IMR-90 (cell line): ENCODE measurements around the gene SLC22A4. TPM values are rescaled to one million over a fixed set of nuclear protein-coding genes. Genes with fewer than 3 reads are reported as not detected.

Source experiments
- ATAC-seq: fragments of 200-7000 bp; cut with Tn5 transposase; 2 replicates; pipeline ENCODE4 v1.9.1; 2020; ENCODE audit warnings: low read depth, mild to moderate bottlenecking, moderate library complexity
- BruUV-seq: library from RNA; stranded (reverse); fragments of 400-500 nt; replicated peaks from 2 replicates; lab custom pipeline; 2021; lab: Mats Ljungman, UMichigan
- CTCF ChIA-PET: fragments of 300-600 bp; formaldehyde crosslinking; extraction: SDS; loops from one replicate; lab custom pipeline; 2021; ENCODE audit warnings: antibody characterized with exemption; lab: Yijun Ruan, JAX
- POLR2A ChIA-PET: fragments of 300-600 bp; sonication (Branson Sonifier 250); formaldehyde crosslinking; loops from one replicate; lab custom pipeline; 2022; ENCODE audit warnings: antibody characterized with exemption; ENCODE audit not compliant: unreplicated experiment; lab: Charles Lee
- DNase-seq: peaks from one replicate; pipeline ENCODE4 v3.0.0; 2013
- H2AFZ ChIP-seq: replicated peaks from 2 replicates; pipeline ENCODE3; 2013; ENCODE audit warnings: low read length, mild to moderate bottlenecking; ENCODE audit not compliant: poor library complexity
- H2AK5ac ChIP-seq: 2 replicates; pipeline ENCODE4 v1.6.1; 2013; ENCODE audit warnings: low read depth, low read length, inconsistent platforms
- H2AK9ac ChIP-seq: replicated peaks from 2 replicates; pipeline ENCODE3; 2013; ENCODE audit warnings: mild to moderate bottlenecking, low read depth, low read length, moderate library complexity; ENCODE audit not compliant: poor library complexity
- H2BK120ac ChIP-seq: 2 replicates; pipeline ENCODE4 v1.6.1; 2013; ENCODE audit warnings: low read depth, low read length, inconsistent platforms
- H2BK15ac ChIP-seq: 3 replicates; pipeline ENCODE4 v1.6.1; 2013; ENCODE audit warnings: low read depth, low read length, inconsistent platforms
- H2BK20ac ChIP-seq: 2 replicates; pipeline ENCODE4 v1.6.1; 2013; ENCODE audit warnings: low read depth, mild to moderate bottlenecking, inconsistent platforms, low read length, moderate library complexity
- H2BK5ac ChIP-seq: 2 replicates; pipeline ENCODE4 v1.6.1; 2013; ENCODE audit warnings: mild to moderate bottlenecking, low read depth, low read length, inconsistent platforms; ENCODE audit not compliant: poor library complexity, severe bottlenecking
- H3K14ac ChIP-seq: replicated peaks from 2 replicates; pipeline ENCODE4 v1.6.1; 2013; ENCODE audit warnings: low read depth, low read length, inconsistent platforms
- H3K18ac ChIP-seq: 2 replicates; pipeline ENCODE4 v1.6.1; 2013; ENCODE audit warnings: low read depth, low read length, control low read depth
- H3K23ac ChIP-seq: 2 replicates; pipeline ENCODE4 v1.6.1; 2013; ENCODE audit warnings: low read depth, low read length, inconsistent platforms
- H3K27ac ChIP-seq: 2 replicates; pipeline ENCODE4 v1.5.1; 2013; ENCODE audit warnings: mild to moderate bottlenecking, control low read depth, low read length; ENCODE audit not compliant: insufficient read depth
- H3K27me3 ChIP-seq: 2 replicates; pipeline ENCODE4 v1.6.1; 2013; ENCODE audit warnings: low read length; ENCODE audit not compliant: control insufficient read depth, insufficient read depth
- H3K36me3 ChIP-seq: 2 replicates; pipeline ENCODE4 v1.6.1; 2013; ENCODE audit warnings: low read length, mixed read lengths; ENCODE audit not compliant: control insufficient read depth, insufficient read depth
- H3K4ac ChIP-seq: 2 replicates; pipeline ENCODE4 v1.6.1; 2013; ENCODE audit warnings: low read depth, low read length, inconsistent platforms
- H3K4me1 ChIP-seq: 2 replicates; pipeline ENCODE4 v1.6.1; 2013; ENCODE audit warnings: low read length, mixed read lengths; ENCODE audit not compliant: control insufficient read depth, insufficient read depth
- H3K4me2 ChIP-seq: 2 replicates; pipeline ENCODE4 v1.6.1; 2013; ENCODE audit warnings: low read depth, mild to moderate bottlenecking, control low read depth, low read length, moderate library complexity
- H3K4me3 ChIP-seq: 2 replicates; pipeline ENCODE4 v1.5.1; 2013; ENCODE audit warnings: low read depth, mild to moderate bottlenecking, control low read depth, low read length, moderate library complexity; ENCODE audit not compliant: insufficient read depth
- H3K56ac ChIP-seq: 2 replicates; pipeline ENCODE4 v1.6.1; 2013; ENCODE audit warnings: low read length, inconsistent platforms; ENCODE audit not compliant: insufficient read depth; ENCODE audit errors: extremely low read depth
- H3K79me1 ChIP-seq, 2 experiments: 2 replicates each; pipeline ENCODE4 v1.6.1; 2013; ENCODE audit warnings: low read length in 2 of 2, inconsistent platforms in 1 of 2, low read depth in 1 of 2
- H3K9ac ChIP-seq: 2 replicates; pipeline ENCODE4 v1.6.1; 2013; ENCODE audit warnings: low read depth, low read length, control low read depth
- H3K9me1 ChIP-seq: 2 replicates; pipeline ENCODE4 v1.6.1; 2013; ENCODE audit warnings: low read length, inconsistent platforms; ENCODE audit not compliant: insufficient read depth
- H3K9me3 ChIP-seq: 2 replicates; pipeline ENCODE4 v1.6.1; 2013; ENCODE audit warnings: low read length; ENCODE audit not compliant: control insufficient read depth, insufficient read depth
- H4K20me1 ChIP-seq: 2 replicates; pipeline ENCODE4 v1.6.1; 2013; ENCODE audit warnings: low read length, inconsistent platforms; ENCODE audit not compliant: insufficient read depth
- H4K5ac ChIP-seq: 2 replicates; pipeline ENCODE4 v1.6.1; 2013; ENCODE audit warnings: mild to moderate bottlenecking, low read depth, low read length, control low read depth
- H4K8ac ChIP-seq, 2 experiments: 2 replicates each; pipeline ENCODE4 v1.6.1; 2013; ENCODE audit warnings: low read depth in 2 of 2, low read length in 2 of 2, control low read depth in 1 of 2, inconsistent platforms in 1 of 2
- H4K91ac ChIP-seq: 2 replicates; pipeline ENCODE4 v1.6.1; 2013; ENCODE audit warnings: low read depth, low read length, inconsistent platforms; ENCODE audit not compliant: insufficient read depth
- BHLHE40 ChIP-seq: fragments of 150-350 bp; IDR thresholded peaks from 2 replicates; pipeline ENCODE4 v1.6.1; 2016; ENCODE audit warnings: mild to moderate bottlenecking, low read depth, low read length
- CEBPB ChIP-seq: IDR thresholded peaks from 2 replicates; pipeline ENCODE4 v1.6.1; 2012; ENCODE audit warnings: low read depth, low read length, improper control_type of control experiment
- ELK1 ChIP-seq: fragments of 150-350 bp; IDR thresholded peaks from 2 replicates; pipeline ENCODE4 v1.6.1; 2016; ENCODE audit warnings: low read depth, mild to moderate bottlenecking, low read length, moderate library complexity, borderline replicate concordance
- FOS ChIP-seq: fragments of 150-350 bp; IDR thresholded peaks from 2 replicates; pipeline ENCODE4 v1.6.1; 2016; ENCODE audit warnings: low read depth, low read length
- MAFK ChIP-seq: IDR thresholded peaks from 2 replicates; pipeline ENCODE4 v1.6.1; 2012; ENCODE audit warnings: low read depth, low read length, improper control_type of control experiment
- MXI1 ChIP-seq: IDR thresholded peaks from 2 replicates; pipeline ENCODE4 v1.6.1; 2012; ENCODE audit warnings: low read depth, mild to moderate bottlenecking, low read length, moderate library complexity, borderline replicate concordance
- NFE2L2 ChIP-seq: fragments of 150-350 bp; IDR thresholded peaks from 2 replicates; pipeline ENCODE4 v1.6.1; 2016; ENCODE audit warnings: low read depth, mild to moderate bottlenecking, low read length
- POLR2A ChIP-seq: IDR thresholded peaks from 2 replicates; pipeline ENCODE4 v1.6.1; 2012; ENCODE audit warnings: mild to moderate bottlenecking, low read depth, low read length
- RAD21 ChIP-seq: IDR thresholded peaks from 2 replicates; pipeline ENCODE4 v1.6.1; 2012; ENCODE audit warnings: low read length, improper control_type of control experiment
- RCOR1 ChIP-seq: IDR thresholded peaks from 2 replicates; pipeline ENCODE4 v1.6.1; 2012; ENCODE audit warnings: mild to moderate bottlenecking, low read length, improper control_type of control experiment; ENCODE audit not compliant: insufficient replicate concordance
- RFX5 ChIP-seq: IDR thresholded peaks from 2 replicates; pipeline ENCODE4 v1.8.0; 2012; ENCODE audit warnings: low read depth, mild to moderate bottlenecking, low read length, moderate library complexity
- SMC3 ChIP-seq: fragments of 150-350 bp; IDR thresholded peaks from 2 replicates; pipeline ENCODE4 v1.6.1; 2016; ENCODE audit warnings: low read depth, mild to moderate bottlenecking, antibody characterized with exemption, low read length, moderate library complexity
- WGBS, 2 experiments: methylation state at CpG; one replicate each; pipeline versions ENCODE4 v1.1.5 to v1.1.7; 2013; ENCODE audit warnings: missing lambda C conversion rate in 2 of 2; ENCODE audit not compliant: insufficient read length in 1 of 2; ENCODE audit errors: extremely low coverage in 2 of 2; 5-methylcytosine and 5-hydroxymethylcytosine counted together
- dilution Hi-C: fragments of 300-500 bp; cut with HindIII; formaldehyde crosslinking; loops from one replicate; pipeline ENCODE4 v1.14.3; 2018; ENCODE audit warnings: low sequenced_read_pairs; ENCODE audit not compliant: unreplicated experiment
- in situ Hi-C: fragments of 300-500 bp; cut with MboI; formaldehyde crosslinking; loops from 3 replicates; pipeline ENCODE4 v1.14.3; 2019; ENCODE audit warnings: low sequenced_read_pairs, inconsistent platforms, mixed read lengths
- intact Hi-C: fragments of 100-400 bp; cut with micrococcal nuclease; formaldehyde crosslinking; loops from 2 replicates; pipeline ENCODE4 v1.10.0; 2022
- polyA plus RNA-seq, 3 experiments: library from polyadenylated mRNA; depleted of rRNA; stranded (reverse); fragments of >200 nt; gene quantifications; 2 replicates each; pipeline ENCODE4 v1.2.3, GENCODE V29; 2012; ENCODE audit warnings: low replicate concordance in 1 of 3
- total RNA-seq: library from RNA; depleted of rRNA; stranded (reverse); fragments of >200 nt; gene quantifications from 2 replicates; pipeline ENCODE4 v1.2.3, GENCODE V29; 2012

SLC22A4 gene
- total and polyA plus RNA-seq, 2 of the 4 experiments (the other 2 are of a cell fraction): 2.6 to 3.2 TPM

GRCh38 chr5:132300577-132301343 lies 6.6 kb downstream of the SLC22A4 start:
- Histone ChIP-seq H3K9me3 (no peaks in the 10 kb centered on the region; the same call in 1 of the 2 replicates), H4K91ac (no peak overlapping the region), H2BK120ac (no peak overlapping the region), H4K20me1 (no peaks in the 10 kb centered on the region), H4K5ac (no peak overlapping the region), H3K36me3 (no peaks in the 10 kb centered on the region), H2AK9ac (no peak overlapping the region), H3K18ac (no peak overlapping the region), H3K79me1 (peaks cover 46 to 47% of the 10 kb centered on the region in 2 experiments), H3K4me1 (peaks cover 4% of the 10 kb centered on the region), H3K9me1 (peaks cover 18% of the 10 kb centered on the region; the same call in 1 of the 2 replicates), H2BK5ac (no peak overlapping the region), H3K56ac (no peak overlapping the region), H3K9ac (no peak overlapping the region), H3K4me3 (no peak overlapping the region), H3K27me3 (no peaks in the 10 kb centered on the region), H2AK5ac (no peak overlapping the region), H2BK20ac (no peak overlapping the region), H3K14ac (no peak overlapping the region), H3K4ac (no peak overlapping the region; the same call in 1 of the 2 replicates), H3K23ac (no peak overlapping the region), H2BK15ac (no peak overlapping the region), H3K27ac (no peak overlapping the region), H4K8ac (no peak overlapping the region), H2AFZ (no peak overlapping the region), H3K4me2 (no peak overlapping the region)
- no TSS peak for BruUV-seq
- no peak for TF ChIP-seq MXI1
- no peak for TF ChIP-seq RAD21
- TF ChIP-seq RCOR1: no peak
- TF ChIP-seq MAFK: no peak
- TF ChIP-seq FOS: no peak
- TF ChIP-seq BHLHE40: no peak
- TF ChIP-seq NFE2L2: no peak
- TF ChIP-seq ELK1: no peak
- TF ChIP-seq RFX5: no peak
- TF ChIP-seq POLR2A: no peak
- TF ChIP-seq SMC3: no peak
- TF ChIP-seq CEBPB: no peak
- DNase-seq (no peak), ATAC-seq (no peak)
- intact Hi-C loops: no loop called here
- dilution Hi-C loops: no loop called here
- ChIA-PET POLR2A (interaction anchor here (0.6 kb wide), 1 partner anchor 14 kb away, joined by 4 read pairs; no protein-coding TSS in a partner anchor), CTCF (no interaction called here)
- WGBS, 2 experiments: 70% methylated on average over 2 of the region's 6 CpGs; no CpG with 5 or more reads in 1 of the 2 experiments
- in situ Hi-C loops: no loop called here
